Measurements from ENCODE around the gene TMIGD2.
"Not testable (repeated sequence)": the region's sequence is repeated elsewhere in the genome, so short reads cannot be mapped to it uniquely, and the experiment has no call there.

TMIGD2 gene

DNA sequence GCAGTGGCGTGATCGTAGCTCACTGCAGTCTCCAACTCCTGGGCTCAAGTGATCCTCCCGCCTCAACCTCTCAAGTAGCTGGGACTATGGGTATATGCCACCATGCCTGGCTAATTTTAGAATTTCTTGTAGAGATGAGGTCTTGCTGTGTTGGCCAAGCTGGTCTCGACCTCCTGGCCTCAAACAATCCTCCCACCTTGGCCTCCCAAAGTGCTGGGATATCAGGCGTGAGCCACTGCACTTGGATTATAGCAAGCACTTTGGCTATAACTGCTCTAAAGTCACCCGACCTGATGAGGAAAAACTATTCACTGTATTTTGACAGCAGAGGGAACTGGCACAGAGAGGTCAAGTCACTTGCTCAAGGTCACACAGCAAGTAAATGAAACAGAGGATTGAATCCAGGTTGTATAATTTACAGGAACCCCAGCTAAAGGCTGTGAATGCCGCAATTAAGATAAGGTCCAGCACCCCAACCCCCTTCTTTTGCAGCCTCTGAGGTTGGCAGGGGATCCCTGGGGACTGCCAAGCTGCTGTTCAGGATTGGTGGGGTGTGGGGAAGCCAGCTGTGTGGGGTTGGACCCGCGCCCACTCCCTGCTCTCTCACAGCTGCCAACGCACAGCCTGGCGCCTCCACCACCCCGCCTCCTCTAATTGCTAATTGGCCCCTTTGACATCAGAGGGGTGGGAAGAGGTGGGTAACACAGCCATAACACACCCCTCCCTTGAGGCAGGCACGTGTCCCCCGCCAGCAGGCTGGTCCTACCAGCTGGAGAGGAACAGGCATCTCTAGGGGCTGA is 6.0 kb downstream of the TMIGD2 start:
- DNase-seq (ENCODE audit: low spot score) = no peak

DNA sequence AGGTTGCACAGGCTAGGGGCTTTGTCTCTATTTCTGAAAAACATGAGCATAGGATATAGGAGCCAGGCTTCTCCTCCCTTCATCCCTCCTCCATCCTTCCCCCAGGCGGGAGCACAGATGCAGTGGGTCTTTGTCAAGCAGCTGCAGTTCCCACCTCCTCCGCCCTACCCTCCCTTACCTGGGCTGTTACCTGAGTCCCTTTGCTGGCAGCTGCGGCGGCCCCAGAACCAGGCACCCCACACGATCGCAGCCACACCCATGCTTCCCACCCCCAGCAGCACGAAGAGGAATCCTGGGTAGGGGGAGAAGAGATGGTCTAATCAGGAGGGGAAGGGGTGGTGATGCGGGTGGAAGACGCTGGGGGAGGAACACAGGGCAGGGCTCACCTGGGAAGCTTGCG is 7.8 kb downstream of the TMIGD2 start:
- no peak for DNase-seq (ENCODE audit: low spot score)

DNA sequence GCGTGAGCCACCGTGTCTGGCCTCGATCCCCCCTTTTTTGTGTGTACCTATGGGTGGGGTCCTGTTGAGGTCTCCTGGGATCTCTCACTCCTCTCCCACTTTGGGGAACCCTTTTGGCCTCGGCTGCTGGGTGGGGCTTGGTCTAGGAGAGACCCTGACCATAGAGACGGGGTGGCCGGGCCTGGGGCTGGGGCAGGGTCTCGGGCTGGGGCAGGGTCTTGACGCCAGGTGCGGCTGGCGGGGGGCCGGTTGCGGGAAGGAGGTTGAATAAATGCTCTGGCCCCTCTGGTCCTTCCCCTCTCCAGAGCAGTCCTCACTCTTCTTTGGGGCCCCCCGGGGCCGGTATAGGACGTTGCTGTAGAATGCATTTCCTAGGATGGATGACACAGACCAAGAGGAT is 9.7 kb downstream of the TMIGD2 start:
- DNase-seq (ENCODE audit: low spot score) = no peak

DNA sequence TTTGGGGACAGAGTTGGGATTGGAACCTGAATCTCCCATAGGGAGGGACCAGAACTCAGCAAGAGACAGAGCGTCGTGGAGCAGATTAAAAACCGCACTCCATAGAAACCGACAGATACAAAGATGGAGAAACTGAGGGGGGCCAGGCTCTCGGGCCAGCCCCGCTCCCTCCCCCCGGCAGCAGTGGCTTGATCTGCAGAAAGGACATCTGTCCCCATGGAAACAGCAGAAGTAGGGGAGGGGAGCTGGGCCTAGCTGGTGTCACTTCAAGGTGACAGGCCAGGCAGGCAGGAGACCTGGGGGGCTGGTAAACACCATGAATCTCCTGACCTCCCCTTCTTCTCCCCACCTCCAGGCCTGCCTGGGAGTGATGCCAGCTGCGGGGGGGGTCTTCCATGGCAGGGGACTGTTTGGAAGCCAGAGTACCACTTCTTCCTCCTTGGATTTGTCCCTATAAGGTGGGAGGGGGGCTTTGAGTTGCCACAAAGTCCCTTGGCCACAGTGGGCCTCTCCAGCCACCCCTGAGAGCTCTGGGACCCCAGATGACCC is 10.9 kb downstream of the TMIGD2 start:
- DNase-seq (ENCODE audit: low spot score) = no peak

DNA sequence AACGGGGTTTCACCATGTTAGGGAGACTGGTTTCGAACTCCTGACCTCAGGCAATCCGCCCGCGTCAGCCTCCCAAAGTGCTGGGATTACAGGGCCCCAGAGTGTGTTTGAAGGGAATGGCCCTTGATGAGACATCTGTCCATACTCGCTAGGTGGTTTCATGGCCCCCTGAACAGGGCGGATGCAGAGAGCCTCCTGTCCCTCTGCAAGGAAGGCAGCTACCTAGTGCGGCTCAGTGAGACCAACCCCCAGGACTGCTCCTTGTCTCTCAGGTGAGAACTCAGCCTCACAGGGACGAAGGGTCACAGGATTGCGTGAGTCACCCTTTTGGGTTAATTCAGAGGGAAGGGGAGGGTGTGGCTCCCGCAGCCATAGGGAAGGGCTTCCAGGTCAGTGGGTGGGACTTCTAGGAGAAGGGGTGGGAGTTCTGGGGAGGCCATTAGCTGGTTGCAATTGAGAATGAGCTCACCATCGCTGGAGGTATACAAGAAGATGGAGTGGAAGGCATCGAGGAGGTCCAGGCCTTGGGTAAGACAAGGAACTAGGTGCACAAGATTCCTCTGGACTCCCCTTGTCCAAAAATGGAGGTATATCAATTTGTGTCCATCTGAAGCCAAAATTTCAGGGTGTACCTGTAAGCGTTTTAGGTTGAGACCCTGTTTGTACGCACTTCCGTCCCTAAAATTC is 14.0 kb downstream of the TMIGD2 start:
- no peak for DNase-seq (ENCODE audit: low spot score)

DNA sequence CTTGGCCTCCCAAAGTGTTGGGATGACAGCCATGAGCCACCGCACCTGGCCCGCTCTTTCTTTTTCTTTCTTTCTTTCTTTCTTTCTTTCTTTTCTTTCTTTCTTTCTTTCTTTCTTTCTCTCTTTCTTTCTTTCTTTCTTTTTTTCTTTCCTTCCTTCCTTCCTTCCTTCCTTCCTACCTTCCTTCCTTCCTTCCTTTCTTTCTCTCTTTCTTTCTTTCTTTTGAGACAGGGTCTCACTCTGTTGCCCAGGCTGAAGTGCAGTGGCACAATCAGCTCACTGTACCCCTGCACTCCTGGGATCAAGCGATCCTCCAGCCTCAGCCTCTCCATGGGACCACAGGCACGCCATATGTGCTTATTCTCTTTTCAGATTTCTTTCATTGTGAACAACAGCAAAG is 16.0 kb downstream of the TMIGD2 start:
- not testable (repeated sequence) for DNase-seq (ENCODE audit: low spot score)

DNA sequence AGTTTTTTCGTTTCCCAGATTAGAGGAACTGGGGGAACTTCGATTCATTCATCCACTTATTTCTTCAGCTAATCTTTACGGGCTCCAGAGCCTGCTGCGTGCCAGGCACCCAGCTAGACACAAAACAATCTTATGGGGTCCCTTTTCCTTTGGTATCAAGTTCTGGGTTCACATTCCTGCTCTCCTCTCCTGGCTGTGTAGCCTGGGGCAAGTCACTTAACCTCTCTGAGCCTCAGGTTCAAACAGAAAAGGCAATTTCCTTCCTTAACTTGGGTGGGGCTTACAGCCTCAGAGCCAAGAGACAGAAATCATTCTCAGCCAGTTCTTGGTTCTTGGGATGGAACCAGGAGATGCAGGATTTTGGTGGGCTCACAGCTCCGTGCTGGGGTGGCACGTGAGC is 17.2 kb downstream of the TMIGD2 start:
- DNase-seq (ENCODE audit: low spot score) = no peak

DNA sequence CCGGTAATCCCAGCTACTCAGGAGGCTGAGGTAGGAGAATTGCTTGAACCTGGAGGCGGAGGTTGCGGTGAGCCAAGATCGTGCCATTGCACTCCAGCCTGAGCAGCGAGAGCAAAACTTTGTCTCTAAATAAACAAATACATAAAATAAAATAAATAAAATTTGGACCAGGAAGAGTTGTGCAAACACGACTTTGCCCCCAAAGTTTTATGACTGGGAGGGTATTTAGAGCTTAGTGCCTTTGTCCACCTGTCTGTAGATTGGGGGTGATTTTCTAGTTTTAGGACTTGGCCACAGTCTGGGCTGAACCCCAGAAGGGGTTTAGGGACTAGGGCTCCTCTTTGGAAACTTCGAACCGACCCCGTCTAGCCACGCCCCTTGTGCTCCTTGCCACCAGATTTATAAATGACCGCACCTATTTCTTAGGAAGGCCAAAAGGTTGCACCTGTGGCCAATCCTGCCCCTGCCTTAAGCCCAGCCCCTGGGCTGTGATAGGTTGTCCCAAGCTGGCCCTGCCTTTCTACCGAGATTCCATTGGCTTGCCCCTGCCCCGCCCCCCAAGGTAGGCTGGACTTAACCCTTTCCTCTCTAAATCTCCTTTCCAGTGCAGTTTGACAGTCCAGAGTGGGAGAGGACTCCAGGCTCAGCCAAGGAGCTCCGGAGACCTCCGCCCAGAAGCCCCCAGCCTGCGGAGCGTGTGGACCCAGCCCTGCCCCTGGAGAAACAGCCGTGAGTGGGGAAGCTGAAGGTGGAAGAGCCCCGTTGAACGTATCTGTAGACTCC is 17.8 kb downstream of the TMIGD2 start:
- no peak for DNase-seq (ENCODE audit: low spot score)

DNA sequence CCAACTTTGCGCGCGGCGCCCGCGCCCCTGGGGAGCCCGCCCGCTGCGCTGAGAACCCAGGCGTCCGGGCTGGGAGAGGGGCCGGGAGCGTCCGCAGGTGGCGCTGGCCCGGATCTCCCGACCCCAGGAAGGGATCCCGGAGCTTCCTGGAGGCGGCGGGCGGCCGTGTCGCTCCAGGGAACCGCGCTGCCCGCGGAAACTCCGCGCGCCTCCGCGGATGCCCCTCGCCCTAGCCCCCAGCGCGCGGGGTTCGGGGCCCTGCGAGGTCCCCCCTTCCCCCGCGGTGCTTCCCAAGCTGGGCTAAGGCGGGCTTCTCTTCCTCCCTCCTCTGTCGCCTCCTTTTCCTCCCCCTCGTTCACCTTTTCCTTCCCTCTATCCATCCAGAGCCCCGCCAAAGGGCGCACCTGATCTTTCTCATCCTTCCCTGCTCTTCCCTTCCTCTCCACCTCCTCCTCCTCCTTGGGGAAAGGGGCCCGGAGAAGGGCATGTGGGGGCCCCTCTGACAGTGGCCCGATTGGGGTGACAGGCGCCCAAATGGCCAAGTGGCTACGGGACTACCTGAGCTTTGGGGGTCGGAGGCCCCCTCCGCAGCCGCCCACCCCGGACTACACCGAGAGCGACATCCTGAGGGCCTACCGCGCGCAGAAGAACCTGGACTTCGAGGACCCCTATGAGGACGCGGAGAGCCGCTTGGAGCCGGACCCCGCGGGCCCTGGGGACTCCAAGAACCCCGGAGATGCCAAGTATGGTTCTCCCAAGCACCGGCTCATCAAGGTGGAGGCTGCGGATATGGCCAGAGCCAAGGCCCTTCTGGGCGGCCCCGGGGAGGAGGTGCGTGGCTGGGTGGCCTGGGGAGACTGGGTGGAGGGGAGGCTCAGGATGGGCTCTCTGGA is 22.4 kb downstream of the TMIGD2 start:
- peak; percentile 13 for DNase-seq (ENCODE audit: low spot score)

DNA sequence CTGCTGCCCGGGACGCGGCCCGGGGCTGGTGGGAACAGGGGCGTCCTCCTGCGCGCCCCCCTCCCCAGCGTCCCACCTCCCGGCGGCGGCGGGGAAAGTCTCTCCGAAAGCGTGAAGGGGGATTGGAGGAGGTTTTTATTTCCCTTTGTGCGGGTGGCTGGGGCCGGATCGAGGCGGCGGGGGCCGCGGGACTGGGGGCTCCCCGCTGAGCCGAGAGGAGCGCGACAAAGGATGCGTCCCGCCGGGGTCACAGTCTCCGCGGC is 23.0 kb downstream of the TMIGD2 start:
- no peak for DNase-seq (ENCODE audit: low spot score)

DNA sequence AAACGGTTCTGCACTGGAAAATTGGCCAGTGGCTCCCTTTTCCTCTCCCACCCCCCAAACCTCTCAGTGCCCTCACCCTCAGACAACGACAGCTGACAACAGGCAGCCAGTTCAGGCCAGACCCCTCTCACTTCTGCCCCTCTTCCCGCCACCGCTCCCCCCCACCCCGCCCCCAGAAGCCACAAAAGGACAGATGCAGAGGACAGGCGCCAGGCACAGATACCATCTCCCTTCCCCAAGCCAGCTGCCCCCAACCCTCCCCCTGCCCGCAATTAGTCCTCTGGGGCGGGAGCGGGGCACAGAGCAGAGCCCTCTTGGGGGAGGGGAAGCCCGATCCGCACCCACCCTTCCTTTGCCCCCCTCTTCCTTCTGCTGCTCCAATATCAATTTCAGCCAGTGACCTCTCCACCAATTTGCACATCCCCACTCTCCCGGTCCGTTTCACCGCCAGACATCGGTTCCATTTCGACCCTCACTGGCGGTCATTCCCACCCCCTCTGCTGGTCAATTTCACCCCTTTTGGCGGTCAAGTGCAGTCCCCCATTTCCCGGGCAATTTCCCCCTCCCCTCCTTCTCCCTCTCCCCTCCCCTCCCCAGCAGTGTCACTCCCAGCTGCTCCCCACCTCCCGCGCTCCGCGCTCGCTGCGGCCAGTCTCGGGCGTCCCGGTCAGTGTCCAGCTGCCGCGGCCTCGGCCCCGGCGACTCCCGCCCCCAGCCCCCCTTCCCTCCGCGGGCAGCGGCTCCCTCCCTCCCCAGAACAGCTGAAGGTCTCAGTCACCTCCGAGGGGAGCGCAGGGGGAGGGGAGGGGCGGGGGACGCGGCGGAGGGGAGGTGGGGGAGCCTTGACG is 23.5 kb downstream of the TMIGD2 start, which contains the start of gene SHD:
TSS of gene SHD (plus strand) at position 848 of the 848 bp plus-strand sequence. CDS start 798 bp downstream, outside the sequence.
- no peak for DNase-seq (ENCODE audit: low spot score)

DNA sequence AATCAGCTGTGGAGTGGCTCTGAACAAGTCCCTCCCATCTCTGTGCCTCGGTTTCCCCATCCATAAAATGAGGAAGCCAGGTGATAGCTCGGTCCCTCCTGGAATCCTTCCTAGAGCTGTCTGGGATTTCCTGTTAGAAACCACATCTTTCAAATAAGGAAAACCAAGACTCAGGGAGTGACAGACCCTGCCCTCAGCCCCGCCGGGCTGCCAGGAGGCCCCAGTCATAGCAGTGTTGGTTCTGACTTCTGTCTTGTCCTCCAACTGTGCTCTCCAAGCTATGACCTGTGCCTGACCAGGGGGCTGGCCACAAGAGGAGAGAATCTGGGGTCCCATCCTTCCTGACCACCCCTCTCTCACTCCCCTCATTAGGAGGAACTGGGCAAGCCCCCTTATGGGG is 24.2 kb downstream of the TMIGD2 start:
- no peak for DNase-seq (ENCODE audit: low spot score)

DNA sequence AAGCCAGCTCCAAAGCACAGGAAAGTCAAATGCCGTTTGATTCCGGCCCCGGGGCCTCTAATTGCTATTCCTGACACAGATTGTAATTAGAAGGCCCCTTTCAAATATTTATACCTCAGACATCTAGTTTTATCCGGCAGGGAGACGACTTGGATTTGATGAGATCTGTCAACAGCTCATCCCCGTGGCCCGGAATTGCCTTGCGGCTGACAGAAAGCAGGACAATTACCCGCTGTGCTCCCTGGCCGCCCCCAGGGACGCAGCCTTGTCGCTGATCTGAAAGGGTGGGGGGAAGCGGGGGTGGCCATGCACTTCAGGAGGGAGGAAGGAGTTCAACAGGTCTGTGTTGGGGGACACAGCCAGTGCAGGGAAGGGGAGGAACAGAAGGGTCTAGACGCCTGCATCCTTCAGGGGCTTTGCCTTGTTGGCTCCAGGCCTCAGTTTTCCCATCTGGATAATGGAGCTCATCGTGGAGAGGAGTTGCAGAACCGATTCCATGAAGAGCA is 24.9 kb downstream of the TMIGD2 start:
- no peak for DNase-seq (ENCODE audit: low spot score)

DNA sequence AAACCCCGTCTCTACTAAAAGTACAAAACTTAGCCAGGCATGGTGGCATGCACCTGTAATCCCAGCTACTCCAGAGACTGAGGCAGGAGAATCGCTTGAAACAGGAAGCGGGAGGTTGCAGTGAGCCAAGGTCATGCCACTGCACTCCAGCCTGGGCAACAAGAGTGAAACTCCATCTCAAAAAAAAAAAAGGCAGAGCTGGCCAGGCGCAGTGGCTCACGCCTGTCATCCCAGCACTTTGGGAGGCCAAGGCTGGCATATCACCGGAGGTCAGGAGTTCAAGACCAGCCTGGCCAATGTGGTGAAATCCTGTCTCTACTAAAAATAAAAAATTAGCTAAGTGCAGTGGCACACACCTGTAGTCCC is 27.9 kb downstream of the TMIGD2 start:
- not testable (repeated sequence) for DNase-seq (ENCODE audit: low spot score)

DNA sequence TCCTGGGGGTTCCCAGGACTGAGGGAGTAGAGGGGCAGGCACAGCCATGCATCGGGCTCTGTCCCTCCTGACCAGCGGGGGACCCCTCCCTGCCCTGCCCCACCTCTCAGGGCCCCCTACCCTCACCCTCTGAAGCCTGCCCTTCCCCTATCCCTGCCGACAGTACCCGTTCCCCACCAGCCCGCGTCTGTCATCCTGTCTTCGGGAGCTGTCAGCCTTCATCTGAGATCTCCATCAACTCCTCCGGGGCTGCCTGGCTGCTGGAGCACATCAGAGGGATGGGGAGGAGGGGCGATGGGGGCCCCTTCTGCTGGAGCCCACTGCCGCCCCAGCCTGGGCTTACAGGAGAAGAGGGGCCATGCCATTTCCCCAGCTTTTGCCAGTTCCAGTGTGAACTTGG is 29.3 kb downstream of the TMIGD2 start:
- no peak for DNase-seq (ENCODE audit: low spot score)

DNA sequence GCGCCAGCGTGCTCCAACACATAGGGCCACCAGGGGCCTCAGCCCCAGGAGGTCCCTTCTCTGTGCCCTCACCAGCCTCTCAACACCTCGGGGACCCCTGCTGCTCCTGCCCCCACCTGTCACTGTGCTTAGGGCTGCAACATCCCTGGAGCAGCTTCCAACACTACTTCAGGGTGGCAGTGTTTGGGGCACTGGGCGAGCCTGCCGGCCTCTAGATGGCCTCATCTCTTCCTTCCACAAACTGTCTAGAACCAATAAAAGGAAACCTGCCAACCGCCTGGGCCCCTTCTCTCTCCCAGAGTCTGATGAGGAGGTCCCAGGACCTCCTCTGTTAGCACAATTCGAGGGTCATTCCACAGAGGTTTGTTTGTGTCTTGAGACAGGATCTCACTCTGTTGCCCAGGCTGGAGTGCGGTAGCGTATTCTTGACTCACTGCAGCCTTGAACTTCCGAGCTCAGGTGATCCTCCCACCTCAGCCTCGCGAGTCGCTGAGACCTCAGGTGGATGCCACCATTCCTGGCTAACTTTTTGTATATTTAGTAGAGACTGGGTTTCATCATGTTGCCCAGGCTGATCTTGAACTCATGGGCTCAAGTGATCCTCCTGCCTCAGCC is 33.3 kb downstream of the TMIGD2 start:
- no peak for DNase-seq (ENCODE audit: low spot score)

DNA sequence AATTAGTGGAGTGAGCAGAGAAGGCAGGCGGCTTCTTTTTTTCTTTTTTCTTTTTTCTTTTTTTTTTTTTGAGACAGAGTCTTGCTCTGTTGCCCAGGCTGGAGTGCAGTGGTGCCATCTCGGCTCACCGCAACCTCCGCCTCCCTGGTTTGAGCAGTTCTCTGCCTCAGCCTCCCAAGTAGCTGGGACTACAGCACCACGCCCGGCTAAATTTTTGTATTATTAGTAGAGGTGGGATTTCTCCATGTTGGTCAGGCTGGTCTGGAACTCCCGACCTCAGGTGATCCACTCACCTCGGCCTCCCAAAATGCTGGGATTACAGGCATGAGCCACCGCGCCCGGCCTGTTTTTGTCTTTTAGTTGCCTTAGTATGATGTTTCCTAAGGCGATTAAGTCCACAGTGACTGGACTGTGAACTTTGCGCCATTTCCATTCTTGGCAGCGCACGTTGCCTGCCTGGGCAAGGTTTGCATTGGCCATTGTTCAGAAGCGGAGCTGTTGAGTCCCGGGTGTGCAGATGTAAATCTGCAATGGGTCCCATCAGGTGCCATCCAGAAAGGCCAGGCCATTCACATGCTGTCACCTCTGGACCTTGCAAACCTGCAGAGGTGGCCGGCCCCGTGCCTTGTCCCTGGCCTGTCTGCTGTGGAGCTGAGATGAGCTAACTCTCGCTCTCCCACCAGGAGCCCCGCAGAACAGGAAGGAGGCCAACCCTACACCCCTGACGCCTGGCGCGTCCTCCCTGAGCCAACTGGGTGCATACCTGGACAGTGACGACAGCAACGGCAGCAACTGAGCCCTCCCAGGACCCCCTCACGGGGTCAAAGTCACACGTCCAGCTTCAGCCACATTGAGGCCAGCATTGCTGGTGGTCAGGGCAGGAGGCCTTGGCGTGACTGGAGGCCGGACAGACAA is 34.0 kb downstream of the TMIGD2 start:
- DNase-seq (ENCODE audit: low spot score) = no peak

DNA sequence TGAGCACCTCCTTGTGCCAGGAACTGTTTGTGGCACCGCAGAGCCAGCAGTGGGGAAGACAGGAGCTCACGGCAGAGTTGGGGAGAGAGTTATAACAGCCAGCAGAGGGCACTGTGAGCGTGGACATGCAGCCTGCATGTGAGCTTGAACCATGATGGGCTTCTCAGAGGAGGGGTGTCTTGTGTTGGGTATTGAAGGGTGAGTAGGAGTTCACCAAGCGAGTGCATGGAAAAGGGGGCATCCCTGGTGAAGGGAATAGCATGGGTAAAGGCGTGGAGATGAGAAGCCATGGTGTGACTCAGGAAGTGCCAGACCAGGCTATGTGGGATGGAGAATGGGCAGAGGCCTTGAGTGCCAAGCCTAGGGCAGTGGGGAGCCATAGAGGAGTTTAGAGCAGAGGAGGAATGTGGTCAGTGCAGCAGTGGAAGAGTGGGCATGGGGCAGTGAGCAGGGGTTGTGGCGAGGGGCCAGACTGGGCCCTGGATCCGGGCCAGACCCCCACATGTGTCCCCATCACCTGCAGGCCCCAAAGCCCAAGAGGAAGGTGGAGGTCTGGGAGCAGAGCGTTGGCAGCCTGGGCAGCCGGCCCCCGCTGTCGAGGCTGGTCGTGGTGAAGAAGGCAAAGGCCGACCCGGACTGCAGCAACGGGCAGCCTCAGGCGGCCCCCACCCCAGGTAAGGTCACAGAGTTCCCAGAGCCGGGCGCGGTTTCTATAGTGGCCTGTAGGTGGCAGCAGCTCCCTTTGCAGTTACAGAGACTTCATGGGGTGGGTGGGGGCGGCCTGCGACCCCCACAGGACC is 34.9 kb downstream of the TMIGD2 start:
- peak; percentile 80 for DNase-seq (ENCODE audit: low spot score)
